PFSK-1 (cell line): ENCODE data around the gene ATP5MC3.

Source experiments
- POLR2AphosphoS5 ChIP-seq: IDR thresholded peaks from 2 replicates; pipeline ENCODE4 v1.6.1; 2012; ENCODE audit warnings: low read depth, mild to moderate bottlenecking, control low read depth, low read length, moderate library complexity
- SIN3A ChIP-seq: IDR thresholded peaks from 2 replicates; pipeline ENCODE4 v1.6.1; 2012; ENCODE audit warnings: mild to moderate bottlenecking, low read length, moderate library complexity, borderline replicate concordance; ENCODE audit not compliant: insufficient read depth

GRCh38 chr2:175188761-175189160, 7.3 kb upstream of the ATP5MC3 start:
- no peak for TF ChIP-seq SIN3A
- no peak for TF ChIP-seq POLR2AphosphoS5
